GM12875 (cell line): ENCODE results near the gene PCDHB7.
"Not testable (repeated sequence)": the region's sequence is repeated elsewhere in the genome, so short reads cannot be mapped to it uniquely, and the experiment has no call there.

Source experiments
- H3K4me3 ChIP-seq: one replicate; pipeline ENCODE4 v1.5.1; 2011; ENCODE audit warnings: low read depth, low read length, control low read depth
- CTCF ChIP-seq: IDR thresholded peaks from 2 replicates; pipeline ENCODE4 v1.5.1; 2011; ENCODE audit warnings: low read depth, mild to moderate bottlenecking, control low read depth, inconsistent platforms, low read length, moderate library complexity, borderline replicate concordance; ENCODE audit not compliant: insufficient read depth

Gene PCDHB7

GRCh38 chr5:141199359-141200235 is 27.2 kb downstream of the PCDHB7 start, which contains the start of gene PCDHB11:
PCDHB11 (plus strand) TSS chr5:141199627; CDS start chr5:141199775, 148 bp downstream.
- H3K4me3 ChIP-seq: no peak within 1 kb of the TSS
- no peak for TF ChIP-seq CTCF

GRCh38 chr5:141201126-141201525 is 28.7 kb downstream of the PCDHB7 start:
- not testable (repeated sequence) for H3K4me3 ChIP-seq

- H3K4me3 ChIP-seq: not testable (repeated sequence)
Measured at GRCh38 chr5:141201646-141202045, 29.2 kb downstream of the PCDHB7 start.

GRCh38 chr5:141208478-141208877 is 36.0 kb downstream of the PCDHB7 start, which contains the start of gene PCDHB12:
PCDHB12 (plus strand) TSS chr5:141208719; CDS start chr5:141208908, 189 bp downstream.
- TF ChIP-seq CTCF: no peak
- no peak within 1 kb of the TSS for H3K4me3 ChIP-seq

GRCh38 chr5:141210281-141210680 is 37.8 kb downstream of the PCDHB7 start:
- not testable (repeated sequence) for H3K4me3 ChIP-seq

- H3K4me3 ChIP-seq: not testable (repeated sequence)
Measured at GRCh38 chr5:141210849-141211248, 38.4 kb downstream of the PCDHB7 start.

- H3K4me3 ChIP-seq: not testable (repeated sequence)
Measured at GRCh38 chr5:141213656-141214339, 41.4 kb downstream of the PCDHB7 start, which contains the start of gene PCDHB13. PCDHB13 (plus strand) TSS chr5:141213919; CDS start chr5:141214124, 205 bp downstream.

- not testable (repeated sequence) for H3K4me3 ChIP-seq
Measured at GRCh38 chr5:141214583-141214982, 42.1 kb downstream of the PCDHB7 start.

GRCh38 chr5:141215504-141215903 is 43.1 kb downstream of the PCDHB7 start:
- not testable (repeated sequence) for H3K4me3 ChIP-seq

GRCh38 chr5:141216035-141216434 is 43.6 kb downstream of the PCDHB7 start:
- H3K4me3 ChIP-seq: not testable (repeated sequence)

GRCh38 chr5:141223112-141223783 is 50.8 kb downstream of the PCDHB7 start, which contains the start of gene PCDHB14:
PCDHB14 (plus strand) TSS chr5:141223343; CDS start chr5:141223506, 163 bp downstream.
- TF ChIP-seq CTCF: no peak
- no peak within 1 kb of the TSS for H3K4me3 ChIP-seq

- H3K4me3 ChIP-seq: not testable (repeated sequence)
Measured at GRCh38 chr5:141224844-141225243, 52.4 kb downstream of the PCDHB7 start.

- not testable (repeated sequence) for H3K4me3 ChIP-seq
Measured at GRCh38 chr5:141225421-141225820, 53.0 kb downstream of the PCDHB7 start.
